Measurements from ENCODE around the gene AHDC1. TPM values are rescaled to one million over a fixed set of nuclear protein-coding genes. Genes with fewer than 3 reads are reported as not detected.

The AHDC1 gene
- total and polyA plus RNA-seq, 2 of the 13 experiments (the other 11 are each of a cell fraction or from before 2014, with no cell fraction given), result 1.0 to 2.7 TPM

GRCh38 chr1:27542463-27543273, 61.3 kb downstream of the AHDC1 start (continued):
- TF ChIP-seq ZNF296 (CRISPR knock-in tag; conservative IDR thresholded peaks at IDR 0.05), result no peak
- no peak for TF ChIP-seq ZBTB37 (CRISPR knock-in tag; IDR thresholded peaks at IDR 0.05)
- no peak for TF ChIP-seq RNF219 (CRISPR knock-in tag; IDR thresholded peaks at IDR 0.05)
- no peak for TF ChIP-seq TCF12 (IDR thresholded peaks at IDR 0.05)
- TF ChIP-seq TCF12 (CRISPR knock-in tag; IDR thresholded peaks at IDR 0.05), result no peak
- TF ChIP-seq ZMAT5 (CRISPR knock-in tag; IDR thresholded peaks at IDR 0.05; ENCODE audit: borderline replicate concordance, low read depth), result no peak
- no peak for TF ChIP-seq KDM4B (CRISPR knock-in tag; IDR thresholded peaks at IDR 0.05)
- no peak for TF ChIP-seq XRCC5 (optimal IDR thresholded peaks at IDR 0.05; ENCODE audit: low read length)
- no peak for TF ChIP-seq PRPF4 (IDR thresholded peaks at IDR 0.05; ENCODE audit: low read depth, low read length, poor library complexity, severe bottlenecking)
- no peak for TF ChIP-seq ZNF879 (CRISPR knock-in tag; IDR thresholded peaks at IDR 0.05)
- TF ChIP-seq MTA1 (CRISPR knock-in tag; IDR thresholded peaks at IDR 0.05; ENCODE audit: borderline replicate concordance), result no peak; the same call in 1 of the 2 replicates
- TF ChIP-seq EEA1 (CRISPR knock-in tag; IDR thresholded peaks at IDR 0.05; ENCODE audit: borderline replicate concordance), result no peak
- peak; percentile 82 for TF ChIP-seq ATF1 (CRISPR knock-in tag; IDR thresholded peaks at IDR 0.05)
- no peak for TF ChIP-seq ZFP82 (CRISPR knock-in tag; IDR thresholded peaks at IDR 0.05; ENCODE audit: borderline replicate concordance)
- TF ChIP-seq UBTF (CRISPR knock-in tag; IDR thresholded peaks at IDR 0.05), result peak; percentile 64
- peak; percentile 72; the same call in 1 of the 2 replicates for TF ChIP-seq ZNF335 (CRISPR knock-in tag; IDR thresholded peaks at IDR 0.05)
- peak; percentile 80; the same call in 1 of the 2 replicates for TF ChIP-seq BRD4 (CRISPR knock-in tag; IDR thresholded peaks at IDR 0.05)
- TF ChIP-seq ZNF143 (CRISPR knock-in tag; IDR thresholded peaks at IDR 0.05), result no peak
- peak in 1 of 2 experiments; percentile 65; a peak in 2 of 4 replicates for TF ChIP-seq EP300 (IDR thresholded peaks at IDR 0.05; ENCODE audit: low read depth in 2 of 2, low read length in 2 of 2)
- no peak for TF ChIP-seq EP300 (CRISPR knock-in tag; IDR thresholded peaks at IDR 0.05; ENCODE audit: borderline replicate concordance)
- peak; percentile 82 for TF ChIP-seq ARID3A (IDR thresholded peaks at IDR 0.05; ENCODE audit: low read depth, low read length)
- no peak for TF ChIP-seq ZNF121 (CRISPR knock-in tag; IDR thresholded peaks at IDR 0.05)

All from HepG2 (cell line).